Stimulated activated CD8-positive, alpha-beta memory T cell treated with anti-CD3 and anti-CD28 coated beads, Interleukin-15, amount 100 ng/mL, for 24 hours (primary cell): Measurements from ENCODE around the gene BTBD3.

Source experiments
- DNase-seq: peaks from one replicate; pipeline ENCODE4 v3.0.0-alpha.2; 2020; ENCODE audit warnings: low read depth

The BTBD3 gene

DNA sequence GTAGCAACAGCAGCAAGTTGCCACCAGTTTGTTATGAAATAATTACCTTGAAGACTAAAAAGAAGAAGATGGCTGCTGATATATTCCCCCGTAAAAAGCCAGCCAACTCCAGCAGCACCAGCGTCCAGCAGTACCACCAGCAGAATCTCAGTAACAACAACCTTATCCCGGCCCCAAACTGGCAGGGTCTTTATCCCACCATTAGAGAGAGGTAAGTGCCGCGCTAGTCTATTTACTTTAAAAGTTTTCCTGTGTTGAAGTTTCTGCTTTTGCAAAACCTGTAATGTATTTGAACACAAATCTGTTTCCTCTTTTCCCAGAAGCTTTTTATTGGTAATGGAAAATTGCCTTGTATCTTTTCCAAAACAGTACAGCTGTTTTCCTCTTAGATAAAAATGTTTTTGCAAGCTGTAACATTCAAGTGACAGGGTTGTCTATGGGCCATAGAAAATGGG, 725 bp downstream of the BTBD3 start:
- no peak for DNase-seq

DNA sequence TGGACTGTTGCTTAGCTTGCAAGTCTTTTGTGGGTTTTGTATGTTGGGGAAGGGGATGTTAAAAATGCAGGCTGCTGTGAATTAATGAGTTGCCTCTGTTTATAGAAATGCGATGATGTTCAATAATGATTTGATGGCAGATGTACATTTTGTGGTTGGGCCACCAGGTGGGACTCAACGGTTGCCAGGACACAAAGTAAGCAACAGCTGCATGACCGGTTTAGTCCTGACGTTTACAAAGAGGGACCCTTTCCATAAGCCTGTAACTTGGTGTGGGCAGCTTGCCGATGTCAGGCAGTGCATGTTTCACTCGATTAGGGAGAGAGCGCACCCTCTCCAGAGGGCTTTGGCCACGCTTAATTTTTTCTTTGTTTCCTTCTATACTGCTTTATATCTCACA, 1.3 kb downstream of the BTBD3 start:
- DNase-seq: no peak

DNA sequence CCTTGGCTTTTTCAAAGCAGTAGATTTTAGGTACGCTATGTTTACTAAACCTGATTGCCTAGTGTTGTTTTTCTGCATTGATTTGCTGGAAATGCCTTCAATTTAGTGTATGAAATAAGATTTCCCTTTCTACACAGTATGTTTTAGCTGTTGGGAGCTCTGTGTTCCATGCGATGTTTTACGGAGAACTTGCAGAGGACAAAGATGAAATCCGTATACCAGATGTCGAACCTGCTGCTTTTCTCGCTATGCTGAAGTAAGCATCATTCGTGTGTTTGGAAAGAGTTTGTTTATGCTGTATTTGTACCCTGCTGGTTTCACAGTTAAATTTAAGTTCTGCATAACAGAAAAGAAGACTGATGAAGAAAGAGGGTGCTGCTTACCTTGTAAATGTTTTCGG, 1.9 kb downstream of the BTBD3 start:
- DNase-seq: no peak

DNA sequence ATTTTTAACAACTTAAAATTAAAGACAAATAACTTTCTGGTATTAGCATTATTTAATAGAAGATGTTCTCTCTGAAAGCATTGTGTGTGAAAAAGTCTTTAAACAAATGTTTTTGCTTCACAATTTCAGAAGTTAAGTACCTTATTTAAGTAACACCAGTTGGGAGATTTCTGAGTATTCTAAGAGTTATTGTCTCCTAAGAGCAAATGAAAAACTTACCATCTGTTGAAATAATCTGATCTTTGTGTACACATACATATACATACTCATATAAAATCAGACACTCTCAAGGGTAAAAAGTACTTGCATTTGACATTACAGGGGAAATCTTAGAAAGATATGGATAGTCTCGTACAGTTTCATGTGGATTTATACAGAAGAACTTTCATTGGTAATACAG, 2.4 kb downstream of the BTBD3 start:
- no peak for DNase-seq

DNA sequence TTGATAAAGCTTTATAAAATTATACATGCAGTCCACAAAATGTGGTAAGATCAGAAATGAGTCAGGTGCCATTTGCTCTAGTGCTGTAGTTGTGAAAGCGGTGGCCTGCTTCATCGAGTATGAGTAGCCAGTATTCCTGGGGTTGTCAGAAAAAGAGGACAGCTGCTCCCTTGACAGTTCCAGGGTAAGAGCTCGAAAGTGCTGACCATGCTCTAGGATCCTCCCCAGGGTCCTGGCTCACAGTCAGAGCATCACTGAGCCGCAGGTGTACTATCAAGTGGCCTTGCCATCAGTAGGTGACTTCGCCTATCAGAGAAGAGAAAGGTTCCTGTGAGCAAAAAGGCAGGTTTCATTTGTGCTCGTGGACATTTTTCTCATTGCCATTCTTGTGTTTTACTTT, 3.6 kb downstream of the BTBD3 start:
- DNase-seq: no peak

DNA sequence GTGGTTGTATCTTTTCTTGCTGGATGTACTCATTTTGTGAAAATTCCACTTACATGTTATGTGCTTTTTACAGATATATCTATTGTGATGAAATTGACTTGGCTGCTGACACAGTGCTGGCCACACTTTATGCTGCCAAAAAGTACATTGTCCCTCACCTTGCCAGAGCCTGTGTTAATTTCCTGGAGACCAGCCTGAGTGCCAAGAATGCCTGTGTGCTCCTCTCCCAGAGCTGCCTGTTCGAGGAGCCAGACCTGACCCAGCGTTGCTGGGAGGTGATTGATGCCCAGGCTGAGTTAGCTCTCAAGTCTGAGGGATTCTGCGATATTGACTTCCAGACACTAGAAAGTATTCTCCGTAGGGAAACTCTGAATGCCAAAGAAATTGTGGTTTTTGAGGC, 4.9 kb downstream of the BTBD3 start:
- DNase-seq: no peak

DNA sequence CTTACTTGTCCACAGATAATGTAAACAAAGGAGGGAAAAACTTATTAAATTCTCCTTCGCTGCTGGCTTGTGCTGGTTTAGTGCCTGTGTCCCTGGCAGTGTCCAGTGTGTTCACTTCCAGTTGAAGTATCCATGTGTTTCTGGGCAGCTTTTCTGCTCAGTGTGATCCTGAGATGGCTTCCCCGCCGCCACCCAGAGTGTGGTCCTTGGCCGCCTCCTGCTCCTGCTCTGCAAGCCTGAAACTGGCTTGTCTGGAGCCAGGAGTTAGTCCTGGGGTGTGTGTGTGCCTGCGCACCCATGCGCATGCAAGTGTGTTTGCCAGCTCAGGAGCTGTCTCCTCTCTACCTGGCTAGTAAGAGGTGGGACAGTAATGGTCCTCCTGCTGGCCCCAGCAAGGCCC, 7.2 kb downstream of the BTBD3 start:
- DNase-seq: no peak

DNA sequence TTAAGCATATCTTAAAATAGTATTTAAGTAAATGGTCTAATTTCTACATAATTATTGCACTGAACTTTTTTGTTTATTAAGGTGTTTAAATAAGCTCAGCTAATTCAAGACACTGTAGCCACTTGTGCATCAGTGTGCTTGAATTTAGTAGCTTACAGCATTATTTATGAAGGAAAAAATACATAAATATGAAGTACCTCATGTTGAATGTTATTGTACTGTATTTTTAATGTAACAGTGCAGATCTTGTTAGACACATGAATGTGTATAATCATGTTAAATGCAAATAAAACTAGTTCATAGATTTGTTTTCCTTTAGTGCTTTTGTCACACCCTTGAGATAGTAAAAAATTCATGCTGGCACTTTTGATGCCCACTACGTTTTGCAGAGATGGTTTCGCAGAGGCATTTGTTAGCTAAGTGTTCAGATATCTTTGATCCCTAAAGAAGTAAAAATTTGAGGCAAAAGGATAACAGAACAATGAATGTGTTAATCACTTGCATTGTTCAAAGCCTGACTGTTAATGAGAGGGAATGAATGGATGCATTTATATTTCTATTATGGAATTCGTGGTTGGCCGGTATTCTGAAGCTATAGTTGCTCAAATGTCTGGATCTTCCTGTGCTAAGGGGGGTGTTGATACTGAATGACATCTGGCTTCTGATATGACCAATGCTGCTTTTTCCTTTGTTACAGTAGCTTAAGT, 8.8 kb downstream of the BTBD3 start:
- DNase-seq: no peak

DNA sequence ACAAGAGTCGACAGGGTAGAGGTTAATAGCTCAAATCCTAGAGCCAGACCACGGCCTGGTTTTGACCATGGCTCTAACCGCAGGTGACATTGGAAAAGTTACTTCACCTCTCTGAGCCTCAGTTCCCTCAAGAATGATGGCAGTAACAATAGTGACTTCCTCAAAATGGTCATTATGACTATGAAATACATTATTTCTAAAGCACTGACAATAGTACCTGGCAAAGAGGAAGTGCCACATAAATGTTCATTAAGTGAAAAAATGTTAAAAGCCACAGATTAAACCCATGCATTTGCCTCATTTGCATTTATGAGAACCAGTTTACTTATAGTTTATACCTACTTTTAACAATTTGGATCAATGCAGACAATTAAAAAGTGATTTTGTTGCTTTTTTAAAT, 12.3 kb downstream of the BTBD3 start:
- DNase-seq: no peak

DNA sequence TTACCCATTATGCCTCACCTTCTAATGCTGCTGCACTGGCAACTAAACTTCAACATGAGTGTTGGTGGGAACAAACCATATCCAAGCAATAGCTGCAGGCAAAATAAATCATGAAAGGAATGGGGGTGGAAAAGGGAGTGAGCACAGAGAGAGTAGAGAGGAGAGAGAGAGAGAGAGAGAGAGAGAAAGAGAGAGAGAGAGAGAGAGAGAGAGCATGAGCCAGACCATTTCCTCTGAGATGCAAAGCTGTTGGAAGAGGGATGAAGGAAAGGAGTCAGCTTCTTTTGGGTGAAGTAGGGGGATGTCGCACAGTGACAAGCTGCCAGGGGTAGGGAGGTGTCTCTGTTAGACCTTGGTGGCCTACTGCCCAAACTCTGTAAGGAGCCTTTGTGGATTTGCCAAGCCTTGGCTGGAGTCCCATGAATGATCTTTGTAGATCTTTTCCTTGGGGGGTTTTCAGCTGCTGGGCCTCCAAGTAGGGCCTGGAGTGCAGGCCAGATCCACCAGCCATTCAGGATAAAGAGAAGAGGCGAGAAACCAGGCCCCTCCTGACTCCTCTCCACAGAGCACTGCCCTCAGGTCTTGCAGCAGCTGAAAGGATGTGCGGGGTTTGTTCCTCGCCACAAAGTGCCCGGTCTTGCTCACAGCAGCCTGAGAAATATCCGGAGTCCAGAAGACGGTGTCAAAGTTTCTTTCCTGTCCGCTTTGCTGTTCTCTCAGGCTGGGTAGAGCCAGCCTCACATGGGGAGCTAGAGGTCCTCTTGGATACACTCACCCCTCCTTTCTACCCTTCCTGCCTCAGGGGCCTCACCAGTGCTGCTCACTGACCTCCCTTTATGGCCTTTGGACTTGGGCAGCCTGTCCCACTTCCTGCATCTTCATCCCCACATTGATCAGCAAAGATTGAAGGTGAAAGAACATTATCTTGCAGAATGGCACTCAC, 17.8 kb downstream of the BTBD3 start:
- no peak for DNase-seq

DNA sequence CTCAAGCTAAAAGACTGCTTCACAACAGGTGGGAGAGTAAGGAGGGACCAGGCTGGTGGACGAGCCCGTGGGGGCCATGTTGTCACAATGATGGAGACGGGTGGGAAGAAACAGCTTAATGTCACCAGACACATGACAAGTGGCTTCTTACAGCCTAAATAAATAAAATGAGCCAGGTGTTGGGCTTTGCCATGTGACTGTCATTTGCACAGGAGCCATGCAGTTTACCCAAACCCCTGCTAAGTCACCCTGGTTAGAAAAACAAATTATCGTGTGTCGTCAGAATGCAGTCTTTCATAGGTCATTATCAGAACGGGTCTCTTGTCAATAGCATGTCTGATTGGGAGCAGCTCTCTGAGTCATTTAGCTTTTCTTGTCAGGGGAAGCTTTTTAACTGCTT, 18.5 kb downstream of the BTBD3 start:
- no peak for DNase-seq

DNA sequence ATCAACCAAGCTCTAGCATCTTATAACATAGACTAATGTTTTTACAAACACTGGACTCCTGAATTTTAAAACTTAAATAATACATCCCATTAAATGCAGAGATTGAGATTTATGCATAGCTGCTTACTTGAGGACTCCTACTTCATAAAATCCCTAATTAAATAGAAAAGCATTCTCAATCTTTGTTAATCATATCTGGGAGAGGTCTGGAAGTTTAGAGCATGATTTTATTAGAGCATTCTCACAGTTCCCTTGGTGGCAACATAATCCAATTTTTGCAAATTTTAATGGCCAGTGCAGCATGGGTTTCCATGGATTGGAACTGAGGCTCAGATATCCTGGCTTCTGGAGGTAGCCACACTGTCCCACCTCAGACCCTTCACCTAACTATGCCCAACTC, 19.5 kb downstream of the BTBD3 start:
- DNase-seq: no peak

DNA sequence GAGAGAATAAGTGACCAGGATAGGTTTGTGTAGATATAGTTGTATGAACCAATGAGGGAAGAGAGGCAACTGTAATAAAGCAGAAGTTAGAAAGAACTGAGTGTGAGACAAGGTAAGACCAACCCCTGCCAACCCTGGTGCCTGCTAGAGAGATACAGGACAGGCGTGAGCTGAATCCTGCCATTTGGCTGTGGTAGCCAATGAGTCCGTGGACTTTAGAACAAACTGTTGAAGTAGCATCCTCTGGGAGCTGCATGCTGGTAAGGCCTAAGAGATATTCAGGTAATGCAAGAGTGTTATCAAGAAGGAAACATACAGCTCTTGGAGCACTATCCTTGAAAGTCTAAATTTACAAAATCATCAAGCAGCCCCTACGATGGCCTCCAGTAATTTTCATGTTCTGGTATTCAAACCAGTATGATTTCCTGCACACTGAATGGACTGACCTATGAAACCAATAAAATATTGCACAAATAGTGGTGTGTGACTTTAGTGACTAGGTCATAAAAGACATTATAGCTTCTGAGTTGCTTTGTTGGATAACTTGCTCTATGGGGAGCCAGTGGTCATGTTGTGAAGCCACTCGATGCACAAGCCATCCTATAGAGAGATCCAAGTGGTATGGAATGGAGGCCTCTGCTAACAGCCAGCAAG, 24.0 kb downstream of the BTBD3 start:
- DNase-seq: no peak

DNA sequence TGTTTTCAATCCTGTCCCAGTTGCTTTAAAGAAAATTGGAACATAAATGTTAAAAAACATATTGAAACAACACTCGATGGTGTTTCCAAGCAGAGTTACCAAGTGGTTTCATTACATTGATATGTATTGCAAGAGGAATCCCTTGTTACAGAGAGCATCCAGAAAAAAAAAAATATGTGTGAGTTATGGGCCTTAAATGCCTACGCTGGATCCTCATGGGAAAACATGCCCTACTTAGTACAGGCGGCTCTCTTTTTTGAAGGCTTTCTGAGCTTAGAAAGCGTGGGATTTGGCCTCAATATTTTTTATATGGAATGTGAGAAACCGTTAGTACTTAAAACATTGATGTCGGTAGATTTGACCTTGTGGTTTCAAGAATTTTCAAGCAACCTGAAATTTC, 26.1 kb downstream of the BTBD3 start:
- no peak for DNase-seq

DNA sequence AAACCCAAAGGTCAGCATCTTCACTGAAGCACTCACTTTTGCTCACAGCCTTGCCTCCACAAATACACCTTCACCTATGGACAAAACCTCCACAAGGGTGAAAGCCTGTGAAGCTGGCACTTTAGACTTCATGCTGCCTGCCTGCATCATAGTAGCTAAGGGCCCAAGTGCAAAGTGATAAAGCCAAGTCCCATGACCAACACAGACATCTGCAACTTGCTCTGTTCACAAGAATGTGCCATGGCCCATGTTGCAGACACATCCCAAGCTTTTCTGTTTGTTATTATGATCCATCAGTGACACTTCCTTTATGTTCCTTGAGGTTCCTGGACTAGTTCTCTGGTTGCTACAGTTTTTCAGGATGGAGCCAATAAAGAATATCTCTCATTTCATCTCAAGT, 31.1 kb downstream of the BTBD3 start:
- DNase-seq: no peak

DNA sequence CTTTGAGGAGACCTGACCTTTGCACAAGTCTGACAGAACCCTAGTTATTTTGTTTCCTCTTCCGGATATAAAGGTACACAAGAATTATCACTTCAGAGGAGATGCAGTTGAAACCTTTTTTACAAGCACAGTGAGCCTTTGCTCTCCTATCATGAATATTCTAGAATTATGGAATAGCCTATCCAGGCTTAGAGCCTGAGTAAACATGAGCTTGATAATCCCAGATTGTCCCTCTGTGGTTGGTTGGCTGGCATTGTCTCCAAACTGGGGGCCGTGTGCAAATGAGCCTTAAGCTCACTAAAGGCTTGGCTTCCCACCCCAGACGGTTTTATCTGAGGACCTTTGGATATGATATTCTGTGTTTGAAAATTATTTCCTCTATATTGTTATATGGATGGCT, 32.0 kb downstream of the BTBD3 start:
- DNase-seq: no peak

DNA sequence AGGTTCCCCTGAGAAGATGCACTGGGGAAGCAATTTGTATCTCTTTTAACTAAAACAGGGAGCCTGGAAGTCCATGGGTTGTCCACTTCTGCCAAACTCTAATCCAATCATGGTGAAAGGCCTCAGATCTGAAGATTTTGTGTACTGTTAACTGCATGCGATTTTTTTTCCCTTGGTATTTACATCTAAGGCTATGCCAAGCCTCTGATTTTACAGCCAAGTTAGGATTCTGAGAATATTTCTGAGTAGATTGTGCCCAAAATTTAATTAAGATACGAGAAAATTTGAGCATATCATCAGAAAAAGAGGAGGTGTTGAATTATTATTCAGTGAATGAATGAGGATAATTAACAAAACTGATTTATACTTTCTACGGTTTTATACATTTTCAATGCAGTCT, 34.0 kb downstream of the BTBD3 start:
- no peak for DNase-seq

DNA sequence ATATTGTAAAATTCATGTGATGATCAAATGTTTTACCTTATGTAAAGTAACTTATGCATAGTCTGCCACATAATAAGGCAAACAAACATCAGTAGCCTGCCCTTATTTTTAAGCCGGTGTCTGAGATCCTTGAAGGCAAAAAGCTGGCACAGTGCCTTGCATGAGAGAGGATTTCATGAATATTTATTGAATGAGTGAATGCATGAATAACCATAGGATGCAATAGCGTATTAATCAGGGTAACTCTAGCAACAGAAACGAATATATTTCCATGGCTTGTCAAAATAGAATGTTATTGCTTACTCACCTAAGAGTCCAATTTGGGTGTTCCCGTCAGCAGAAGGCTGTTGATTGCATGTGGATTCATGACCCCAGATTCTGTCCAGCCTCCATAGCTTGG, 34.9 kb downstream of the BTBD3 start:
- DNase-seq: no peak

DNA sequence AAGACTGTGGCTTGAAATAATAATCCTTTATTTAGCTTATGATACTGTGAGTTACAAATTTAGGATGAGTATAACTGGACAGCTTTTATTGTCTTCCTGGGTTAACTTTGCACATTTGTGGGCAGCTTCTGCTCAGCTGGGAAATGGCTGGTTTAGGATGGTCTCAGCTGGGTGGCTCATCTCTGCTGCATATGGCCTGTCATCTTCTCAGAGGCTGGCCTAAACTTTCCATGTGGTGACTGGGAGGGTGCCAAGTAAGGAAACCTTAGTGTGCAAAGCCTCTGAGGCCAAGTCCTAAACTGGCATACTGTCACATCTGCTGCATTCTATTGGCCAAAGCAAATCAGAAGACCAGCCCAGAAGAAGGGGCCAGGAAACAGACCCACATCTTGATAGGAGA, 40.2 kb downstream of the BTBD3 start:
- no peak for DNase-seq

DNA sequence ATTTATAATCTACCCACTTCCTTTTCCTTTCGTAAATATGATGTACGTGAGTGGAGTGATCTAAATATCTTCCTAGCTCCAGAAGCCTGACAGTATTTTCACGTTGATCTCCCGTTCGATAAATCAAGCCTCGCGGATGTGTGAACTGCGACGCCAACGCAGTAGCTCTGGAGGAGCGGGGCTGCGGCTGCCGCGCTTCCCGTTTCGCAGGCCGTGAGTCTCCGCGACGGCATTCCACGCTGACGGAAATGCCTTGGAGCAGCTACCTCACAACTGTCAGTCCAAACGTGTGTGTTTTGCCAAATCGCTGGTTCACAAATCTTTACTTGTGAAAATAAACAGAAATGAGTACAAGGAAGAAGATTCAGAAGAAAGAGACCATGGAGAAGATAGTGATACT, 41.2 kb downstream of the BTBD3 start:
- no peak for DNase-seq

DNA sequence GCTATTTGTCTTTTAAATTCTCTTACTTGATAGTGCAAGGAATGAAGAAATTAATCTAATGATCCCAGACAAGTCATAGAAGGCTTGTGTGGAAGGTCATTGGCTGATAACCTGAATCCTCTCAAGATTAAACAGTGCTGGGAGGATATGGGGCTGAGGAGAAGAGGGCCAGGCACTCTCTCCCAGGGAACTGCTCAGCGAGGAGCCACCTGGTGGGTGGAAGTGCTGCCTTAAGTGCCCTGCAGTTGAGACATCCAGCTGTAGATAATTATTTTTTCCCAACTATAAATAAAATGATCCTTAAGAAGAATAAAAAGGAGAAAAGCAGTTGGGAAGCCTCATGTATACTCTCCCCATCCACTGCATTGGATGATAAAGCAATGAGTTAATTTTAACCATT, 47.9 kb downstream of the BTBD3 start:
- DNase-seq: no peak

DNA sequence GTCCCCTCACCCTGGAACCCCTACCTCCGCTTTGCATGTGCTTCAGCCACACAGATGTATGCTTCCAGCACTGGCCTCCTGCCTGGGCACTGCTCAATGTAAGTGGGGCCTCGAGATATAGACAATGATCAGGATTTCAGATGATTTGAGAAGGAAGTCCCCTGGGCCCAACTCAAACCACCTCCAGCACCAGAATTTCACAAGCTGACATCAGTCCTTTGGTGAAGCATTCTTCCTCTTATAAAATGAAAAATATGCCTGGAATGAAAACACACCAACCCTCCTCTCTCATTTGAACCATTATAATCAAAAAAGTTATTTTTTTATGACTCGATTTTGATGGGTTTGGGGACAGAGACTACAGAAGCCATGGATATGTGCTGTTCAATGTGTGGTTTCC, 48.5 kb downstream of the BTBD3 start:
- no peak for DNase-seq

DNA sequence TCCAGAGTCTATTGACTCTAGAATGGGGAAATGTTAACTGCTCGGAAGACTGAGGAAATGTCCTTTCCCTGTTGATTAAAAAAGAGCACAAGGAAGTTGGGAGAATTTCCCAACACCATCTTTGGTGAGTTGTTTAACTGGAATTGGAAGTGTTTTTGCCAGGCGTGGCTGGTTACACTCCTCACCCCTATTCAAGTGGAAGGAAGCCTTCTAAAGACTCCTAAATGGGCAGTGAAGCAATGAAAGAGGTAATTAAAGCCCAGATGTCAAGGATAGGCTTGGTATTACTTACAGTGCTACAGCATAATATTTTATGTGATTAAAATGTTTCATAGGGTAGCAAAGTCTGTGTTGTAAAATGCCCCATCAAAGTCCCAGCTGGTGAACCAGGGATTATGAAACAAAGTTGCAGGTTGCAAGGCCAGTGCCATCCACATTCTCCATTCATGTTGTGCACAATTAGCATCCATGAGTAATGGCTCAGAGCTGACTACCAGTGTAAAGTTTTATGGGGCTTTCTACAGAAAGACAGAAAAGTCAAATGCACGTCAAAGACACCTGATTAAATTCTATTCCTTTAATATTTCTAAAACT, 52.6 kb downstream of the BTBD3 start:
- no peak for DNase-seq
